Activated CD4-positive, alpha-beta T cell treated with anti-CD3 and anti-CD28 coated beads, Interleukin-2, amount 50 U/mL, for 1 hour (primary cell): Measurements from ENCODE around the gene CAMK1.
A peak's percentile ranks its signal among the peaks of the same experiment; 100 is the strongest.
"Not testable (repeated sequence)": the region's sequence is repeated elsewhere in the genome, so short reads cannot be mapped to it uniquely, and the experiment has no call there.

ENCODE experiments used
- DNase-seq: peaks from one replicate; pipeline ENCODE4 v3.0.0-alpha.2; 2020

The CAMK1 gene

DNA sequence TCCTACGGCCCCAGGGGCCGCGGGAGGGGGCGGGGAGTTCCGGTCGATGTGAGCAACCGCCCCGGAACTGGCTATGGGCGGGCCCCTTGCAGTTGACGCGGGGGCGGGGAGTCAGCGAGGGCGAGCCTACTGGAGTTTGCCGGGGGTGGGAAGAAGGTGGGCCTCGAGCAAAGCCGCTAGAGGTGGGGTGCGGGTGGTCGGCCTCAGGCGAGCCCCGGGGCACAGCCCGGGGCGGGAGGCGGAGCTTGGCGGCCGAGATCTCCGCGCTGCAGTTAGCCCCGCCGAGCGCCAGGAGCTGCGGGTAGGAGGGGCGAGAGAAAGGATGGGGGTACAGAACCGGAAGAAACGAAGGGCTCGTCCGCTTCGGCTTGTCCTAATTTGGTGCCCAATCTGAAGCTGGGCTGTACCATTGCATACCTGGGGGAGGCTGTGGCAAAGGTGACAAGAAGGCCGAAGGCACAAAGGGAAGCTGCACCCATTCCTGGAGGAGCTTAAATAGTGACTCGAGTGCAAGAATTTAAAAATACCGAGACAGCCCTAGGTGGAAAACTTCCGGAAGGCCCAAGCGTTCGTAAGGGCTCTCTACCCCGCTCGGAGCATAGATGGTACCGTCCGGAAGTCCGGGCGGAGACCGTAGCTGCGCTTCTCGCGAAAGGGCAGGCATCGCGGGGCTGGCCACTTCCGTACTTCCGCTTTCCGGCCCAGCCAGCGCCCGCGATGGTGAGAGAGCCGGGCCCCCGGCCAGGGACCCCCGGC, 22.8 kb upstream of the CAMK1 start, which contains the start of the genes ARPC4 and TADA3:
TSS of gene ARPC4 (plus strand) at position 678 of the 756 bp plus-strand sequence. CDS start at position 718, 40 bp downstream.
TSS of gene TADA3 (minus strand) at position 69 of the 756 bp plus-strand sequence. CDS start 1,007 bp downstream, outside the sequence.
- peak; percentile 88 for DNase-seq

DNA sequence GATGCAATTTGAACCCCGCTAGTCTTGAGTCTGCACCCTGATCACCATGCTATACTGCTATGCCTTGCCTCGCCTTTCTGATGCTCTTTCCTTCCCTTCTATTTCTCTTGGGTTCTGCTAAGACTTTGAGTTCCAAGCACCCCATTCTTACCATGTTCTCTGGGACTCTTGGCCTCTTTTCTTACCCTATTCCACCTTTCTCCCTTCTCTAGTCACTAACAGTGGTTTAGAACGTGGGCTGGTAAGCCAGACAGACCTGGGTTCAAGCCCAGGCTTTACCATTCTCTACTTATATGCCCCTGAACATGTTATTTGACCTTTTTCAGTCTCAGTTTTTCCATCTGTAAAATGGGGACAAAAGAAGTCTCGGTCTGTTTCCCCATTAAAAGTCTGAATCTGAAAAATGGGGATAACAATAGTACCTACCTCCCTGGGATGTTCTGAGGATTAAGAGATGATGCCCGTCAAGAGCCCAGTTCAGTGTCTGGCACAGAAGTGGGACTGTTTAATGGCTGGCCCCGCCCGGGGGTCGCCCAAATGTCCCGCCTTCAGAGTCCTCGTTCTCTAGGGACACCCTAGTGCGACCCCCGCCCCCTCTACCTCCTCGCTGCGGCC, 22.1 kb upstream of the CAMK1 start:
- DNase-seq, result no peak

DNA sequence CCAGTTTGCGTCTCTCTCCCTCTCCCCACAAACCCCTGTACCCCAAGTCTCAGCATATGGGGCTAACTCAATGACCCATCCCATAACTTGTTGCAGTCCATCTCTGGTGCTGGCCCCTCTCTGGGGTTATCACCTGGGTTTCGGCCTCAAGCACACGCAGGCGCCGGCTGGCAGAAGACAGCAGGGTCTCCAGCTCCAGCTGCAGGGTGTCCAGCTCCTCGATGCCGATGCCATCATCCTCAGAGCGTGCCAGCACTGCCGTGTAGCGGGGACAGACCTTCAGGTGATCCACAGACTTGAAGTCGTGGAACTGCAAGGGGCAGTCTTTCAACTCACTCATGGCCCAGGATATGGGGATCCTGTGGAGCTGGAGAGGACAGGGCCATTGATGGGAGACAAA, 21.4 kb upstream of the CAMK1 start:
- no peak for DNase-seq

DNA sequence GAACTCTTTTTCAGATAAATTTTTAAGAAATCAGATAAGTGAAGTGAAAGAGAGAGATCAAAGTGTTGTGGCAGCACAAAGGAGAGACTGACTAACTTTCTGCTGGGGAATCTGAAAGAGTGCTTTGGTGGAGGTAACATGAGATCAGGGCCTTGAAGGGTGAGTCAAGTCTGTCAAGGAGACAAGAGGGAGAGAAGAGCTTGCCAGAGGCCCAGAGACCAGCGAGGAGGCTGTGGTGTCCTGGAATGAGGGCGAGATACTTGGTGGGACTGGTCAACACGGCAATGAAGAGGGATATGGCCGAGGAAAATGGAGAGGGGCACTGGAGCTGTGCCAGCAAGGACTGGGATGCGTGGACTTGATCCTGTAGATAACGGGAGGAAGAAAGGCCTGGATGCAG, 18.0 kb upstream of the CAMK1 start:
- DNase-seq, result no peak

DNA sequence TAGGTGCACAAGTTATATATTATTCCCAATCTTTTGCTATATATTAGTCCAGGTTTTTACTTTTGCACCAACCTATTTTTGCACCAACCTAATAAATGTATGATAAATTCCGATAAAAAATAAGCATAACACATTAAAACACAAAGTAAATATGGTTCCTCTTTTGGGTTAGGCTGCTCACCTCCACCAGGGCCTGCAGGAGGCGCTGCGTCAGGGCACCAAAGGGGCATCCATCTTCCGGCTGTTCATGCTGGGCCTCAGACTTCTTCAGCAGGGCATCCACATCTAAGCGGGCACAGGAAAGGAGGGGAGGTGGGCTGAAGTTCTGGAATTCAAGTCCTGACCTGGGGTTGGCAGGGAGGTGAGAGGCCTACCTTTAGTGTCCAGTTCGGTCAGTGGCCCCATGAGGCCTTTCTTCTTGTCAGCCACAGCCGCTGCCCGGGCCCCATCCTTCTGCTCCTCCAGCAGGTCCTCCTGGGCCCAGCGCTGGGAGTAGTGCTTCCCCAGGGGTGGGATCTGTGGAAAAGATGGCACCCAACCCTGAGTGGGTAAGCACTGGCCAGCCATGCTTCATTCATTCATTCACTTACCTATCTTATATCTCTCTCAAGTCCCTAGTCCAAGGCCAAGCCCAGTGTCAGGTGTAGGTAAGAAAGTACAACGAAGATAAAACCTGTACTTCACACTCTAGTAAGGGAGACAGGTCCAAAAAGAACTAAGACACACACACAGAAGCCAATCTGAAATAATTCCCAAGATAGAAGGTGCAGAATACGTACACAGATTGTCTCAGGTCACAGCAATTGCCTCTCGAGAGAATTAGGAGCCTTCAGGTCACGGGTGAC, 17.3 kb upstream of the CAMK1 start:
- no peak for DNase-seq

DNA sequence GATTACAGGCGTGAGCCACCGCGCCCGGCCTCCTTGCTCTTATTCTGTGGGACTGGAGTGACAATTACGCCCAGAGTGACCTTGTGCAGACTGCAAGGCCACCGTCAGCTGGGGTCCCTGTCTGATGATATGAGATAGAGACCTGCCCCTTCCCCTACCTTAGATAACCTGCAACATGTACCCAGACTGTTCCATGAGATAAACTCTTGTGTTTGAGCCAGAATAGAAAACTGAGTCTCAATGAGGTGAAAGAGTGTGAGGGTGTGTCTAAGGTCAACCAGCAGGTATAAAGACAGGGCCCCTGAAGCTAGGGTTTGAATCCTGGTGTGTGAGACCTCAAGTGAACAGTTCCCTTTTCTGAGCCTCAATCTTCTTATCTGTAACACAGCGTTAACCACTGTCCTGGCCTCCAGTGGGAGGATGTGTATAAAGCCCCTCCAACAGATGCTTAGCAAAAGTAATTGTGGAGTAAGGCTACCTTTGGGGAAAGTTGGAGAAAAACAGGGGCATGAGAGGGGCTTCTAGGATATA, 16.5 kb upstream of the CAMK1 start:
- DNase-seq, result no peak

DNA sequence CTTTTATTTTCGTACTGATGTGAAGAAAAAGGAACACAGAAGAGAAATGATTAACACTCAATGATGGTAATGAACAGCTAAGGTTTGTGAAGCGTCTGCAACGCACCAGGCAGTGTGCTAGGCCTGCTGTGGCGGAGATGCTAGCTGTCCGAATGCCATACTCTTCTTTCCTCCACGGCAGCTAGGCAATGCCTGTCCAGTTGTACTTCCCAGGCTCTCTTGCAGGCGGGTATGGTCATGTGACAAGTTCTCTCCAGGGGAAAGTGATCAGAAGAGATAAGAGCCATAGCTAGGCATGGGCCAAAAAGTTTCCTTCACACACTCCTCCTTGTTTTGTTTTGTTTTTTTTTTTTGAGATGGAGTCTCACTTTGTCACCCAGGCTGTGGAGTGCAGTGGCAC, 15.9 kb upstream of the CAMK1 start:
- no peak for DNase-seq

DNA sequence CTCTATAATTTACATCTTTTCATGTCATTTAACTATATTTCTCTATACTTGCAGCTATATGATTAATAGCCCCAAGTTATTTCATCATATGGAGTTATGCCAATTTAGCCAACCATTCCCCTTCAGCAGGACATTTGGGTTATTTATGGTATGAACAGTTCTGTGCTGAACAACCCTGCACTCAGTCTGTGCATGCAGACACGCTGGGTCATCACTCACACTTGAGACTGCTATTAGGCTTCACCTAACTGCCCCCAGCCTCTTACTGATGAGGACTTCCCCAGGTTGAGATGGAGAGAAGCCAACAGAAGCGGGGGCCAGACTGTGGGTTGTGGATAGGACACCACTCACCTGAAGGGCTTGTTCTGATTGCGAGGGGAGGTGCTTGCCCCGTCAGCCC, 15.2 kb upstream of the CAMK1 start:
- no peak for DNase-seq

DNA sequence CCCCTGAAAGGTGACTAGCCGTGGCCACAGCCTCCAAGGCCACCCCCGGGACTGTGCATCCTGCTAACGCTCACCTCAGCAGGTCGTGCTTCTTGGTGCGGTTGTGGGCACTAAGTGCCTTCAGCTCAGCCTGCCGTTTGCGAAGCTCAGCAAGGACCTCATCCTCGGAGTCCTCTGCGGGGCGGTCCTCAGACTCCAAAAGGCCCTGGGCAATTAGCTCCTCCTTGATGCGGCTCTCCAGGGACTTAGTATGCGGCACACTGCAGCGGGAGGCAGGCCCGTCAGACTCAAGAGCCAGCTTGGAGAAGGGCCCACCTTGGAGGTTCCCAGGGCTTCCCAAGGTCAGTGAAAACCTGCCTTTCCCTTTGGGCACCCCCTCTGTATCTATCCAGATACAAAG, 14.2 kb upstream of the CAMK1 start:
- DNase-seq, result no peak

DNA sequence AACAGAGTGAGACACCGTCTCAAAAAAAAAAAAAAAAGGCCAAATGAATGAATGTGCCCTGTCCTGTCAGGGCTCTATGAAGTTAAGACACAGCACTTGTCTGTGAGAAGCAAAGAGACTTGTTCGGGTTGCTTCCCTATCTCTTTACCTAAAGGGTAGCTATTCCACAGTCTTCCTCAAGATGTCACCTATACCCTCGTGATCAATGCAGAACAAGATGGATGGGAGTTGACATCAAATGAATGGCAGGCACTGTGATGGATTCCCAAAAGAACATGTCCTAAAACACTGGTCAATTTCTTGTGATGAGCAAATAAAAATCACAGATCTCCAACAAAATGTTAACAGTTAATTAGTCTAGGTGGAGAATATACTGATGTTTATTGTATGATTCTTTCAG, 13.0 kb upstream of the CAMK1 start:
- DNase-seq, result no peak

DNA sequence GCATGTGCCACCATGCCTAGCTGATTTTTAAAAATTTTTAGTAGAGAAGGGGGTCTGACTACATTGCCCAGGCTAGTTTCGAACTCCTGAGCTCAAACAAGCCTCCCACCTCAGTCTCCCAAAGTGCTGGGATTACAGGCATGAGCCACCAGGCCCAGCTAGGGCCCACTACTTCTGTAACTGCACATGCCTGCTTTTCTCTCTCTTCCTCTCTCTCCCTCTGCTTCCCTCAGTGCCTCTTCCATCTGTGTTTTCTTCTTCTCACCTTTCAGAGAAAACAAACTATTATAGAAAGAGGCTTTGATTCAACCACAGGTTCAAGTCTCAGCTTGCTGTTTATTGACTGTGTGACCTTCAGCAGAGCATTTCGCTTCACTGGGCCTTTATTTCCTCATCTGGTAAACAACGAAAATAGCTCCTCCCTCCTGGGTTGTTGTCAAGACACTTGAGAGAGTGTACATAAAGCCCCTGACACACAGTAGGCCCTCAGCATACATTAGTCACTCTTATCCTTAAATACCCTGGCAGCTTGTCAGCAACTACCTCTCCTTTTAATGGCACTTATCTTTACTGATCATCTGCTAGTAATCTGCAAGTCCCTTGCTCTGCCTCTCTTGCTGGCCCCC, 12.3 kb upstream of the CAMK1 start:
- no peak for DNase-seq

DNA sequence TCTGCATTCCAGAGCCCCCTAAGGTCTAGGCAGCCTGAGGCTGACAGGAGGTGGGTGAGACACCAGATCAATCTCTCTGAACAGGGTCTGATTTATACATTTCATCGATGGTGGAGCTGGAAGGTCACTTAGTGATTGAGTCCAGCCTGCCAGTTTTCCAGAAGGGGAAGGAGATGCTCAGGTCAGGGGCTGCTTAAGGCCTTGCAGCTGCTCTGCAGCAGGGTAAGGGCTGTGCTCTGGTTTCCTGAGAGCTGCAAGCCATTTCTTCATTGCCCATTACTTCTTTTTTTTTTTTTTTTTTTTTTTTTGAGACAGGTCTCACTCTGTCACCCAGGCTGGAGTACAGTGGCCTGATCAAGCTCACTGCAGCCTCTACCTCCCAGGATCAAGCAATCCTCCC, 11.8 kb upstream of the CAMK1 start:
- DNase-seq, result no peak

DNA sequence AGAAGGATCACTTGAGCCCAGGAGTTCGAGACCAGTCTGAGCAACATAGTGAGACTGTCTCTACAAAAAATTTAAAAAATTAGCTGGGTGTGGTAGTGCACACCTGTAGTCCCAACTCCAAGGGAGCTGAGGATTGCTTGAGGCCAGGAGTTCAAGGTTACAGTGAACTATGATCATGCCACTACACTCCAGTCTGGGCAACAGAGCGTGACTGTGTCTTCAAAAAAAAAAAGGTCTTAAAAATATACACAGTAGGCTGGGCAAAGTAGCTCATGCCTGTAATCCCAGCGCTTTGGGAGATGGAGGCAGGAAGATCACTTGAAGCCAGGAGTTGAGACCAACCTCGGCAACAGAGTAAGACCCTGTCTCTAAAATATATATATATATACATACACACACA, 11.2 kb upstream of the CAMK1 start:
- DNase-seq, result no peak

DNA sequence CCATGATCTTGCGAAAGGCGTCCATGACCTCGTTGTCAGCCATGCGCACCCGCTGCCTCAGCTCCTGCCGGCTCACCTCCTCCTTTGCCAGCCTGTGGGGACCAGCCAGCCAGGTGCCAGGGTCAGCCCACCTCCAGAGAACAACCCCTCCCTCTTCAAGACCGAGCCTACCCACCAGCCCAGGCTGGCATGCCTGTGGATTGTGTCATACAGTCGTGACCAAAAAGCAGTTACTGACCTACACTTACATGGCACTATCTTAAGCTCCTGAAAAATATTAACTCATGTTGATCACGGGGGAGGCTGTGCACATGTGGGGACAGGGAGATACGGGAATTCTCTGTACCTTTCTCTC, 10.7 kb upstream of the CAMK1 start:
- no peak for DNase-seq

DNA sequence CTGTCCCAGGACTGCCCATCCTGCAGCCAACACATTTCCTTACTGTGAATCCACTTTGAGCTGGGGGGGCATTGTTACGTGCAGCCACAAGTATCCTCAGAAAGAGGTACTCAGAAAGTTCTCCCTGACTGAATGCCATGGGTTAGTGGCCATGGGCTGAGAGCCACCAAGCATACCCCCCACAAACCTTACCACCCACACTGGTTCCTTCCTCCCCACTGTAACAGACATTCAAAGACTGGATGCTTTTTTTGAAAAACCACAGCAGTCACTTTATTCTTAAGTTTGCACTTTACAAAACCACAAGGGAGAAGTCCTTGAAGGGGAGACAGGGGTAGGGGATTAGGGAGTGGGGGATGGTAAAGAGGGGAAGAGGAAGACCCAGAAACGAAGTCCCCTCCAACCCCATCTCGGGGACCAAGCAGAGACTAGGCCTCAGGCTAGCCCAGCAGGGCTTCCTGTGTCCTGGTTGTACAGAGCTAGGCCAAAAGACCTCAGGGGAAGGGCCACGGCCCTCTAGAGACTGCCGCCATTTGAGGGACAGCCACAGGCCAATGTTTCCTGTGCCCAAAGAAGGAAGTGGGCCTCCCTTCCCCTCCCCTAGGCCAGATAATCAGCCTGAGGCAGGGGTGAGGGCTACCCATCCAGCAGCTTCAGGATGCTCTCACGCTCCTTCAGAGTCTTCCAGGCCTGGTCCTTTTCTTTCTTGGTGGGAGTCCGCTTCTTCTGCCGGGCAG, 10.1 kb upstream of the CAMK1 start:
- DNase-seq, result no peak

DNA sequence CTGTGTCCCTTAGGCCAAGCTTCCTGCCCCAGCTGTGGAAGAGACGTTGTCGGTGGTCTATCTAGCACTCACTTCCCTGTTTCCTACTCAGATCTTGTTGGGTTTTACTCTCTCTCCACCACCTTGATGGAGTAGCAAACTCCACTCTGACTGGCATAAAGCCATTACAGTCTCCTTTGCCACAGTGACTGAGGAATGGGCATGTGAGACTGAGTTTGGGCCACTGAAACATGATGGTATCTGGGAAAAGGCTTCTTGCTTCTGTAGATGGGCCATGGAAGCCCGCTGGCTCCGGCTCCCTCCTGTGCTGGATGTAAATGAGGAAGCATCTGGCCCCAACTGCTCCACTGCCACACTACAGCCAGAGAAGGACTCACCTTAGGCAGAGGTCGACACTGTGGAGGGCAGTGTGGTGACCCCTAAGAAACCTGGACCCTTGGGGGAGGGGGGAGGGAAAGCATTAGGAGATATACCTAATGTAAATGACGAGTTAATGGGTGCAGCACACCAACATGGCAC, 9.4 kb upstream of the CAMK1 start:
- no peak for DNase-seq

DNA sequence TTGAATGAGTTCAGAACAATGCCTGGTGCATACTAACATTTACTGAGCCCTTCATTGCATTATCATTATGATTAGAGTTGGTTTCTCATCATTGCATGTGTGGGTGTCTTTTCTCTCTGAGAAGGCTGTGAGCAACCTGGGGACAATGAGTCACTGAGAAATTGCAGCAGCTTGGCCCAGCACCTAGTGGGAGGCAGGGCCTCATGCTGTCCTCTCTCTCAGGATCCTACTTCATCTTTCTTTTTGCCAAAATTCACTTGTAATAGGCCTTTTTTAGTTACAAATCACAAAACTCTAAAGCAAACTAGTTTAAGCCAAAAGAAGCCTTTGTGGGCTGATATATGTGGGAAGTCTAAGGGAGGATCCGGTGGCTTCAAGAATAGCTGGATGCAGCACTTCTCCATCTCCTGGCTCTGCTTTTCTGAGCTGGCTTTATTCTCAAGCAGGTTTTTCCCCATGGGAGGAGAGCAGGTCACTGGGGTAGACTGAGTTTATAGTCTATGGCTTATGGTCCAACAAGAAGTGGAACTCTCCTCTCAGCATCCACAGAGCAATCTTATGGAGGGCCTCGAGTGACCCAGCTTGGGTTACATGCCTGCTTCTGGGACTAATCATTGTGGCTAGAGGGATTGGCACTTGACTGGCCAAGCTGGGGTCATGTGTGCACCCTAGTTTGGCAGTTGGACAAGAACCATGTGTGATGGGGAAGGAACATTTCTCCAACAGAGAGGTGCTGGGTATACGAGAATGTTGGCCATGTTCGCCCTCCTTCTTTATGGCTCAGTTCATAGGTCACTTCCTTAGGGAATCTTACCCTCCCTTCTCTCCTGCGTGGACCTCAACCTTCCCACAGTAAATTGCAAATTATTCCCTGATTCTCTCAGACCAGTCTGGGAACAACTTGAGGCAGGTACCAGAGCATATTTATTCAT, 8.7 kb upstream of the CAMK1 start:
- no peak for DNase-seq

DNA sequence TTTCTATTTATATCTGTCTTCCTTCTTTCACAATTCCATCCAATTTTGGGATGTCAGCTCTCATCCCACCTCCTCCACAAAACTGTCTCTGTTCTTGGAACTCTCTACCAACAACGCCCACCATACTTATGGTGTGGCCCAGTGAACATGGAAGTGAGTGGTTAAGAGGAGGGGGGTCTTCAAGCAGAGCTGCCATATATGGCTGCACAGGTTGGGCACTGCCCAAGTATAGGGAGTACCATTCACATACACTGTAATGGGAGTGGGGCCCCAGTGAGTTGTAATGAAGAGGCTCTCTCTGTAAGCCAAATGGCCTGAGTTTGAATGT, 7.9 kb upstream of the CAMK1 start:
- DNase-seq, result no peak

DNA sequence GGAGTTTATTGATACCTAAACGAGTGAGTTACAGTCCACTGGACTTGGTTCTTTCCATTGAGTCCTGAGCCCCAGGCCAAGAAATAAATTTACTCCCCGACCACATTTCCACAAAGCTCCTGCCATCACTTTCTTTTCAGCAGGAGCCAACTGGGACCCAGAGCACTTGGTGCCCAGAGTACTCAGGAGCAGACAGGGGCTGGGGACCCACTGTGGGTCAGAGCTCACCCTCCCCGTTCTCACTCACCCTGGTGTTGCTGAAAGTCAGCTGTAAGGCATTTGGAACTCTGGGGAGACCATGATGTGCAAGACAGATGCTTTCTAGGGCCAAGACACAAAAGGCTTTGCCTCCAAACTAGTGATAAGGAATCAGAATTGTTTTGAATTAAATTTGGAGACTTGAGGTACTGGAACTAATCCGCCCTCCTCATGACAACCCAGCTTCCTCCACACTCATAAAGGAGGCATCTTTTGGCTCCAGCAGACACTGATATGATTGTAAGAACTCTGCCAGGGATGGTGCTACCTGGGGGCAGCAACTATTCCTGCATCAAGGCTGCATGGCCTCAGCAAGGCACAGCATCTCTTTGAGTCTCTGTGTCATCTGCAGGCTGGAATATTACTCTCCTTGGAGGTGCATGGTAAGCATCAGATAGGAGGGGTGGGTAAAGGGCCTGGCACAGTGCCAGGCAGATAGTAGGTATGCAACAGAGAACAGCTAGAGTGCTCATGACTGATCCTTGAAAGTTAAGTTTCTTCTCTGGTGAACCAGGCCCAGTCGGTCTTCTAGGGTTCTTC, 7.3 kb upstream of the CAMK1 start:
- no peak for DNase-seq

DNA sequence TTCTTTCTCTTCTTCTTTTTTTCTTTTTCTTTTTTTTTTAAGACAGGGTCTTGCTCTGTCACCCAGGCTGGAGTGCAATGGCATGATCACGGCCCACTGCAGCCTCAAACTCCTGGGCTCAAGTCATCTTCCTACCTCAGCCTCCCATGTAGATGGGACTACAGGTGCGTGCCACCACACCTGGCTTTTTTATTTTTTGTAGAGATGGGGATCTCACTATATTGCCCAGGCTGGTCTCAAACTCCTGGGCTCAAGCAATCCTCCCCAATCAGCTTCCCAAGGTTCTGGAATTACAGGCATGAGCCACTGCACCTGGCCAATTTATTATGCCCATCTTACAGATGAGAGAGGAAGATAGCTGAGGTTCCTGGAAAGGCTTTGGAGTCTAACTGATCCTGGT, 1.3 kb upstream of the CAMK1 start:
- DNase-seq, result not testable (repeated sequence)
